Sigmoid colon (tissue), 4 donors: ENCODE data around the gene PRDM16.

Experiments used
- CTCF ChIP-seq, 4 experiments: fragments of 450-650 bp in 3 of 4; fragments of 200-600 bp in 1 of 4; IDR thresholded peaks; one replicate each; pipeline ENCODE4 v1.5.1; 2016 to 2019; ENCODE audit warnings: antibody characterized with exemption in 4 of 4, mild to moderate bottlenecking in 3 of 4, moderate library complexity in 2 of 4
- POLR2A ChIP-seq, 2 donors: fragments of 450-650 bp; IDR thresholded peaks; one replicate each; pipeline ENCODE4 v1.6.1; 2016; ENCODE audit warnings: antibody characterized with exemption in 2 of 2, mild to moderate bottlenecking in 2 of 2, moderate library complexity in 2 of 2
- POLR2AphosphoS5 ChIP-seq, 4 donors: sonication (generic); formaldehyde crosslinking; IDR thresholded peaks; one replicate each; pipeline ENCODE4 v1.6.1; 2017; ENCODE audit warnings: antibody characterized with exemption in 4 of 4

- TF ChIP-seq POLR2AphosphoS5 (IDR thresholded peaks at IDR 0.05) (no peak), CTCF (IDR thresholded peaks at IDR 0.05) (no peak), POLR2A (IDR thresholded peaks at IDR 0.05) (no peak)
Measured at GRCh38 chr1:3086272-3086974, 17.4 kb downstream of the PRDM16 start.
